Activated CD8-positive, alpha-beta T cell treated with anti-CD3 and anti-CD28 coated beads for 36 hours (primary cell): ENCODE measurements around the gene IGSF1. TPM values are rescaled to one million over a fixed set of nuclear protein-coding genes. Genes with fewer than 3 reads are reported as not detected.

Experiments used
- ATAC-seq: fragments of 200-7000 bp; cut with Tn5 transposase; one replicate; pipeline ENCODE4 v1.10.0; 2021; ENCODE audit warnings: mild to moderate bottlenecking, moderate library complexity
- CTCF ChIA-PET: fragments of 350-600 bp; sonication (Branson Sonifier 250); formaldehyde crosslinking; loops from one replicate; lab custom pipeline; 2021; ENCODE audit warnings: antibody characterized with exemption; lab: Charles Lee
- POLR2A ChIA-PET: fragments of 350-600 bp; sonication (Branson Sonifier 250); formaldehyde crosslinking; loops from one replicate; lab custom pipeline; 2021; ENCODE audit warnings: antibody characterized with exemption; lab: Charles Lee
- DNase-seq: peaks from one replicate; pipeline ENCODE4 v3.0.0-alpha.2; 2020
- H3K27ac Mint-ChIP-seq: one replicate; pipeline ENCODE4 v1.8.0; 2021; ENCODE audit warnings: mild to moderate bottlenecking, mixed read lengths
- H3K27me3 Mint-ChIP-seq: one replicate; pipeline ENCODE4 v1.8.0; 2021; ENCODE audit warnings: mixed read lengths
- H3K36me3 Mint-ChIP-seq: one replicate; pipeline ENCODE4 v1.8.0; 2021; ENCODE audit warnings: low read depth, mixed read lengths
- H3K4me1 Mint-ChIP-seq: one replicate; pipeline ENCODE4 v1.8.0; 2021; ENCODE audit warnings: low read depth, mixed read lengths
- H3K4me3 Mint-ChIP-seq: one replicate; pipeline ENCODE4 v1.8.0; 2021; ENCODE audit warnings: mild to moderate bottlenecking, moderate library complexity, mixed read lengths
- H3K9me3 Mint-ChIP-seq: one replicate; pipeline ENCODE4 v1.8.0; 2021; ENCODE audit warnings: mixed read lengths
- intact Hi-C: fragments of 100-400 bp; cut with micrococcal nuclease; formaldehyde crosslinking; loops from one replicate; pipeline ENCODE4 v1.10.0; 2022
- total RNA-seq, 2 experiments: library from RNA; stranded (reverse); gene quantifications; one replicate each; pipeline ENCODE4 v1.2.3, GENCODE V29; 2021
- TF ChIP-seq, protein P1 (sequence below): fragments of 200-600 bp; IDR thresholded peaks from one replicate; pipeline ENCODE4 v1.8.0; 2022; ENCODE audit warnings: antibody characterized with exemption, mild to moderate bottlenecking

IGSF1 gene
- total RNA-seq, 2 experiments from 2014 or later = not detected

DNA sequence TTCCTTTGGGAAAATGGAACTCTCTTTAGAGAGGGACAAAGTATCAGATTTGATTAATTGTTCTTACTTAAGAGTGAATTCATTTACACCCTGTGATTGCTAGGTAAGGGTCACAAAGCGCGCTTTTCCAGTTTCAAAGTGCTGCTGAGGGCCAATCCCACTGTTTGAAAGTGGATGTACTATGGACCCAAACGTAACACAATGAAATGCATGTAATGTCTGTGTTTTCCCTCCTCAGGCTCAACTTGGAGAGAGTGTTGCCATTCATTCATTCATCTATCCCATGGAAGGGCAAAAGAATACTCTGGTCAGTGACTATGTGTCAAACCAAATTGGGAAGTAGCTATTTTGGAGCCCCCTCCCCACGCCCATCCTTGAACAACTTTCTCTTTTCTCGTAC, 16.1 kb downstream of the IGSF1 start:
- Mint-ChIP-seq H3K4me3 (no peak overlapping the region), H3K4me1 (no peaks in the 10 kb centered on the region), H3K36me3 (no peaks in the 10 kb centered on the region), H3K27ac (no peak overlapping the region), H3K27me3 (no peaks in the 10 kb centered on the region), H3K9me3 (no peaks in the 10 kb centered on the region)
- intact Hi-C loops = no loop called here
- TF ChIP-seq, protein P1, sequence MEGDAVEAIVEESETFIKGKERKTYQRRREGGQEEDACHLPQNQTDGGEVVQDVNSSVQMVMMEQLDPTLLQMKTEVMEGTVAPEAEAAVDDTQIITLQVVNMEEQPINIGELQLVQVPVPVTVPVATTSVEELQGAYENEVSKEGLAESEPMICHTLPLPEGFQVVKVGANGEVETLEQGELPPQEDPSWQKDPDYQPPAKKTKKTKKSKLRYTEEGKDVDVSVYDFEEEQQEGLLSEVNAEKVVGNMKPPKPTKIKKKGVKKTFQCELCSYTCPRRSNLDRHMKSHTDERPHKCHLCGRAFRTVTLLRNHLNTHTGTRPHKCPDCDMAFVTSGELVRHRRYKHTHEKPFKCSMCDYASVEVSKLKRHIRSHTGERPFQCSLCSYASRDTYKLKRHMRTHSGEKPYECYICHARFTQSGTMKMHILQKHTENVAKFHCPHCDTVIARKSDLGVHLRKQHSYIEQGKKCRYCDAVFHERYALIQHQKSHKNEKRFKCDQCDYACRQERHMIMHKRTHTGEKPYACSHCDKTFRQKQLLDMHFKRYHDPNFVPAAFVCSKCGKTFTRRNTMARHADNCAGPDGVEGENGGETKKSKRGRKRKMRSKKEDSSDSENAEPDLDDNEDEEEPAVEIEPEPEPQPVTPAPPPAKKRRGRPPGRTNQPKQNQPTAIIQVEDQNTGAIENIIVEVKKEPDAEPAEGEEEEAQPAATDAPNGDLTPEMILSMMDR = no peak
- no peak for ATAC-seq
- CTCF ChIA-PET = no interaction called here
- DNase-seq = no peak
- POLR2A ChIA-PET = no interaction called here

DNA sequence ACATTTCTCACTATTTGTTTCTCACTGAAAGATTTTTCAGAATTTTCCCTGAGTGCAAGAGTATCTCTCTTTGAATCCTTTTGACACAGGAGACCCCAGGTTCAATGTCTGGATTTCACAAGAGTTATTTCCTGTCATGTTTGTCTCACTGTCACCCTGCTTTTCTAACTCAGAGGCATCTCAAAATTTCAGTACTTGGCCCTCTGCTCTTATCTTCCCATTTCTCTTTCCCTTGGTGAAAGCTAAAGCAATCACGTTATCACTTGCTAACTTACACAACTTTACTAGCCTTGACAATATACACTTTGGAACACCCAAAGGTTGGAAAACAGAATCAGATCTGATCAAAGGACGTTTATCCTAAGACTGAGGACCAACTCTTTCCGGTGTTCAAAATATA, 17.3 kb downstream of the IGSF1 start:
- intact Hi-C loops = no loop called here
- no peaks in the 10 kb centered on the region for H3K27me3 Mint-ChIP-seq
- no peaks in the 10 kb centered on the region for H3K9me3 Mint-ChIP-seq

DNA sequence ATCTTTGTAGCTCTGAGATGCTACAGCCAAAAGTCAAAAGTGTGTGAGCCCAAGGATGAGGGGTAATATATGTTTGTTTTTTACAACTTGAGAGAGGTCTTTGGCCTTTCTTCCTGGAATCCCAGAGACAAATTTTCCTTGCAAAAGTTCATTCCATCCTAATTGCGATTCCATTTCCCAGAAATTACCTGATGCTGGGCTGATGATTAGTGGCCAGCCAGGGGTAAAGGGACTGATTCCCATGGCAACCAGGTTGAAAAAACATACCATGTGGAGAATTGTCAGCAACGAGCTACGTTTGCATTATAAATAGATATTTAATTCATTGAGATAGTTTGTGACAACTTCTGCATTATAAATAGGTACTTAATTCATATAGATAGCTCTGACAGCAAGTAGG, 17.8 kb downstream of the IGSF1 start:
- no peaks in the 10 kb centered on the region for H3K9me3 Mint-ChIP-seq
- H3K4me1 Mint-ChIP-seq = no peaks in the 10 kb centered on the region
- ChIA-PET POLR2A (no interaction called here), CTCF (no interaction called here)
- no peak overlapping the region for H3K4me3 Mint-ChIP-seq
- DNase-seq (no peak), ATAC-seq (no peak)
- TF ChIP-seq, protein P1 = no peak
- H3K27ac Mint-ChIP-seq = no peak overlapping the region
- no peaks in the 10 kb centered on the region for H3K27me3 Mint-ChIP-seq
- H3K36me3 Mint-ChIP-seq = no peaks in the 10 kb centered on the region
- intact Hi-C loops = no loop called here

More for the DNA sequence above, 17.3 kb downstream of the IGSF1 start:
- POLR2A ChIA-PET = no interaction called here
- TF ChIP-seq, protein P1 = no peak
- no peaks in the 10 kb centered on the region for H3K36me3 Mint-ChIP-seq
- CTCF ChIA-PET = no interaction called here
- ATAC-seq (no peak), DNase-seq (no peak)
- no peak overlapping the region for H3K27ac Mint-ChIP-seq
- no peak overlapping the region for H3K4me3 Mint-ChIP-seq
- no peaks in the 10 kb centered on the region for H3K4me1 Mint-ChIP-seq

DNA sequence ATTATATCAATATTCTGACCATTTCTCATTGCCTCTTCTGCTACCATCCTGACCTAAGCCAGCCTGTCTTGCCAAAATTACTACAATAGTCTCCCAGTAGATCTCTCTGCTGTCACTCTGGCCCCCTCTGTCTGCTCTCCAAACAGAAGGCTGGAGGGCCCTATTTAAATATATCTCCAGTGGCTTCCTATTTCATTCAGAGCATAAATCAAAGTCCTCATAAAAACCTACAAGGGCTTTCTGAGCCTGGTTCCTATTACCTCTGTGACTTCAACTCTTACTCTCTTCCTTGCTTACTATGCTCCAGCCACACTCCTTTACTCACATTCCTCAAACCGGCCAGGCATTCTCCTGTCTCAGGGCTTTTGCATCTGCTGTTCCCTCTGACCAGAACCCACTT, 19.0 kb downstream of the IGSF1 start:
- no peaks in the 10 kb centered on the region for H3K9me3 Mint-ChIP-seq
- TF ChIP-seq, protein P1 = no peak
- DNase-seq (no peak), ATAC-seq (no peak)
- no peaks in the 10 kb centered on the region for H3K36me3 Mint-ChIP-seq
- ChIA-PET POLR2A (no interaction called here), CTCF (no interaction called here)
- no peaks in the 10 kb centered on the region for H3K4me1 Mint-ChIP-seq
- H3K27ac Mint-ChIP-seq = no peak overlapping the region
- no peaks in the 10 kb centered on the region for H3K27me3 Mint-ChIP-seq
- intact Hi-C loops = no loop called here
- no peak overlapping the region for H3K4me3 Mint-ChIP-seq

DNA sequence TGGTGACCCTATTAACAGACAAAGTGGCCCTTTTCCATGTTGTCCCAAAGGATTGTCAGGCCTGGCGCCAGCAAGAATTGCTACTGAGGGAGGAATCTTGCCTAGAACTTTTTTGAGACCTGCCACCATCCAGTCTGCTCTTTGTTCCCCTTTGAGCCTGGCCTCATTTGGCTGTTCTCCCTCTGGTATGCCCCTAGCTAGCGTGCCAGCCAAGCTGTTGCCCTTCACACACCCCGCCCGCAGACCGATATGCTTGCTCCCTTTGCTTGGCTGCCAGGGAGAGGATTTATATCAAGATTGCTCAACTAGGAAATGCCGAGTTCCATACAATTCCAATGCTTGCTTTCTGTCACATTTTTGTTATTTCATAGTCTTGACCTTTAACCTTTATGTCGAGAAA, 24.4 kb downstream of the IGSF1 start:
- TF ChIP-seq, protein P1 = no peak
- Mint-ChIP-seq H3K27me3 (no peaks in the 10 kb centered on the region), H3K36me3 (no peaks in the 10 kb centered on the region), H3K9me3 (no peaks in the 10 kb centered on the region), H3K4me3 (no peak overlapping the region), H3K4me1 (no peaks in the 10 kb centered on the region), H3K27ac (no peak overlapping the region)
- DNase-seq (no peak), ATAC-seq (no peak)
- ChIA-PET CTCF (no interaction called here), POLR2A (no interaction called here)
- intact Hi-C loops = no loop called here
